Heart left ventricle (tissue), 13 donors: ENCODE data around the gene BCR.

Experiments
- CTCF ChIP-seq, 12 donors: fragments of 200-600 bp; sonication (generic) in 4 of 12; IDR thresholded peaks; one replicate each; pipeline versions ENCODE4 v1.5.0 to v1.8.0; 2018 to 2022; ENCODE audit warnings: antibody characterized with exemption in 12 of 12, mild to moderate bottlenecking in 5 of 12
- POLR2A ChIP-seq, 2 donors: fragments of 450-650 bp; IDR thresholded peaks; one replicate each; pipeline ENCODE4 v1.6.1; 2017; ENCODE audit warnings: antibody characterized with exemption in 2 of 2, mild to moderate bottlenecking in 2 of 2, moderate library complexity in 2 of 2
- donor health status: ischemic (EF 13 %, LVEDD 7.1; RV severe dilation, severe dysfunction).
- donor health status: DM: no; HTN: yes; CAD: no.
- donor health status: DM: no; HTN: no; CAD: no.
- donor health status: ischemic (EF 25% LVEDD 6.9; RV normal size, moderate dysfunction).
- donor health status: ischemic (EF 25% LVEDD 5.7; RV mildly dilated, moderate dysfunction).
- donor health status: ischemic (EF 35%, LVEDD 5.7; RV mildly dilated, moderate dysfunction).
- donor health status: nonischemic (EF 11% LVEDD 7.7; RV severe dilation, severe dysfunction).
- donor health status: DM: yes; HTN: yes; CAD: no.
- donor health status: PGD.
- donor health status: ischemic (EF 29% LVEDD 5.4; RV normal size, mild dysfunction).
- donor health status: nonischemic (EF 23%, LVEDD 6.1; RV moderate dilation, normal function).

GRCh38 chr22:23258826-23259170 lies 78.5 kb downstream of the BCR start:
- TF ChIP-seq POLR2A (IDR thresholded peaks at IDR 0.05) (no peak), CTCF (IDR thresholded peaks at IDR 0.05) (no peak)
